OCI-LY7 (cell line): ENCODE data around the gene CASP2. TPM values are rescaled to one million over a fixed set of nuclear protein-coding genes. Genes with fewer than 3 reads are reported as not detected.

ENCODE experiments used
- BruUV-seq: library from RNA; stranded (reverse); fragments of 400-500 nt; replicated peaks from 2 replicates; lab custom pipeline; 2021; lab: Mats Ljungman, UMichigan
- CTCF ChIA-PET: fragments of 300-600 bp; sonication (Branson Sonifier 250); formaldehyde crosslinking; loops from one replicate; lab custom pipeline; 2022; ENCODE audit warnings: antibody characterized with exemption; ENCODE audit not compliant: unreplicated experiment; lab: Charles Lee
- POLR2A ChIA-PET: fragments of 300-600 bp; sonication (Branson Sonifier 250); formaldehyde crosslinking; loops from one replicate; lab custom pipeline; 2022; ENCODE audit warnings: antibody characterized with exemption; lab: Charles Lee
- DNase-seq: peaks from one replicate; pipeline ENCODE4 v3.0.0-alpha.2; 2015; ENCODE audit warnings: low spot score
- H2AFZ ChIP-seq: fragments of 200-600 bp; sonication (generic), shearing (Covaris generic); 2 replicates; pipeline ENCODE4 v1.6.1; 2014; ENCODE audit warnings: mild to moderate bottlenecking, antibody characterized with exemption, low read length, moderate library complexity
- H3K27ac ChIP-seq: fragments of 200-600 bp; sonication (generic); 2 replicates; pipeline ENCODE4 v1.5.1; 2014; ENCODE audit warnings: mixed run types, low read depth, mild to moderate bottlenecking, moderate library complexity, low read length, inconsistent platforms; ENCODE audit not compliant: poor library complexity, severe bottlenecking
- H3K36me3 ChIP-seq: fragments of 200-600 bp; sonication (generic); 2 replicates; pipeline ENCODE4 v1.6.1; 2014; ENCODE audit warnings: mild to moderate bottlenecking, antibody characterized with exemption, low read length, moderate library complexity, mixed read lengths; ENCODE audit not compliant: insufficient read depth
- H3K4me1 ChIP-seq: fragments of 200-600 bp; sonication (generic); 2 replicates; pipeline ENCODE4 v1.5.1; 2014; ENCODE audit warnings: mild to moderate bottlenecking, low read length; ENCODE audit not compliant: insufficient read depth, poor library complexity, severe bottlenecking
- H3K4me2 ChIP-seq: fragments of 200-600 bp; sonication (generic); 2 replicates; pipeline ENCODE4 v1.6.1; 2014; ENCODE audit warnings: mild to moderate bottlenecking, low read length
- H3K4me3 ChIP-seq: fragments of 200-600 bp; sonication (generic); 2 replicates; pipeline ENCODE4 v1.5.1; 2014; ENCODE audit warnings: mild to moderate bottlenecking, low read depth, low read length; ENCODE audit not compliant: poor library complexity, severe bottlenecking
- H3K79me2 ChIP-seq: fragments of 200-600 bp; sonication (generic); 2 replicates; pipeline ENCODE4 v1.6.1; 2016; ENCODE audit warnings: low read depth, mild to moderate bottlenecking, low read length, moderate library complexity, mixed read lengths; ENCODE audit not compliant: insufficient read depth
- H3K9me2 ChIP-seq: fragments of 200-600 bp; sonication (generic); 2 replicates; pipeline ENCODE4 v1.6.1; 2016; ENCODE audit warnings: mild to moderate bottlenecking, low read length, mixed read lengths; ENCODE audit not compliant: insufficient read depth
- H3K9me3 ChIP-seq: fragments of 200-600 bp; sonication (generic); 2 replicates; pipeline ENCODE4 v1.6.1; 2014; ENCODE audit warnings: mild to moderate bottlenecking, mixed run types, low read length, mixed read lengths
- H4K20me1 ChIP-seq: fragments of 200-600 bp; sonication (generic); 2 replicates; pipeline ENCODE4 v1.6.1; 2014; ENCODE audit warnings: mild to moderate bottlenecking, antibody characterized with exemption, low read length, moderate library complexity, mixed read lengths; ENCODE audit not compliant: insufficient read depth
- CTCF ChIP-seq: fragments of 200-600 bp; sonication (generic); conservative IDR thresholded peaks from 2 replicates; pipeline ENCODE4 v1.5.1; 2014; ENCODE audit warnings: mild to moderate bottlenecking, antibody characterized with exemption, low read length, moderate library complexity, mixed read lengths
- EZH2phosphoT487 ChIP-seq: fragments of 200-600 bp; sonication (generic); IDR thresholded peaks from 2 replicates; pipeline ENCODE4 v1.6.1; 2018; ENCODE audit warnings: low read depth, borderline replicate concordance, mild to moderate bottlenecking, mixed run types, antibody characterized with exemption, low read length, moderate library complexity, mixed read lengths
- intact Hi-C: fragments of 100-400 bp; cut with micrococcal nuclease; formaldehyde crosslinking; loops from one replicate; pipeline ENCODE4 v1.10.0; 2022; ENCODE audit not compliant: unreplicated experiment
- total RNA-seq, 2 experiments: library from RNA; depleted of rRNA in 1 of 2; stranded (reverse); fragments of >200 nt in 1 of 2; shearing (Covaris generic) in 1 of 2; gene quantifications; 2 replicates each; pipeline ENCODE4 v1.2.3, GENCODE V29; 2014 to 2022

Gene CASP2
- total RNA-seq, 2 experiments from 2014 or later = 27.2 to 61.6 TPM

DNA sequence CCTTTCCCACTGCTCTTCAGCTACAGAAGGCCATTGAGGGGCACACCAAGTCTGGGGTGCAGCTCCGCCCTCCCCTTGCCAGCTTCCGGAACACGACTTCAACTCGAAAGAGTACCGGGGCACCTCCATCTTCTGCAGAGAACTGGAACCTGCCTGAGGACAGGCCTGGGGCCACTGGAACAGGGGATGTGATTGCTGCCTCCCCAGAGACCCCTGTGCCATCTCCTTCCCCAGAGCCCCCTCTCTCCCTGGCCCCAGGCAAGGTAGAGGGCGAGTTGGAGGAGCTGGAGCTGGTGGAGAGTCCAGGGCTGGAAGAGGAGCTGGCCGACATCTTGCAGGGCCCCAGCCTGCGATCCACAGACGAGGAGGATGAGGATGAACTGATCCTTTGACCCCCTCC, 63.4 kb downstream of the CASP2 start:
- no peak for DNase-seq
- no peaks in the 10 kb centered on the region for H3K79me2 ChIP-seq
- CTCF ChIA-PET = no interaction called here

DNA sequence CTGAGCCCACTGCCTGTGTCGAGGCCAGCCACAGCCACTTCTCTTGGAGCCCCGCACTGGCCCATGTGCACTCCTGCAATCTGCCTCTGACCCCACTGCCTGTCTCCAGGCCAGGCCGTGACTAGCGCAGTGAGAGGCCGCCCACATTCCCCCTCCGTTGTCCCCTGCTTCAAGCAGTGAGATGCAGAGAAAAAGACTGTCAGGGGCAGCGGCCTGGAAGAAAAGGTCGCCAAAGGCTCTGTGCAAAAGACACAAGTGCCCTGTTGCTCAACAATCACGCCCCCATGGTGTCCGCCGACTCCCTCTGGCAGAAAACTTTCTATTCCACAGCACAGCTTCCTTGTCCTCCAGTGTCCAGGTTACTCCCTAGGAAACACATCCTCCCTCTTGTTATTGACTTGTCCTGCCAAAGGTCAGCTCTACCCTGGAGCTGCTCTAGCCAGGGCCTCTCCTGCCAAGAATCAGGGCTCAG, 64.4 kb downstream of the CASP2 start:
- DNase-seq = no peak
- Histone ChIP-seq H3K4me1 (no peaks in the 10 kb centered on the region), H3K4me3 (no peak overlapping the region), H3K9me2 (no peaks in the 10 kb centered on the region), H3K27ac (no peak overlapping the region), H3K9me3 (no peaks in the 10 kb centered on the region), H3K4me2 (no peak overlapping the region), H3K36me3 (no peaks in the 10 kb centered on the region), H4K20me1 (no peaks in the 10 kb centered on the region), H3K79me2 (no peaks in the 10 kb centered on the region), H2AFZ (no peak overlapping the region)
- no TSS peak for BruUV-seq
- intact Hi-C loops = no loop called here
- ChIA-PET POLR2A (no interaction called here), CTCF (no interaction called here)
- TF ChIP-seq CTCF = no peak
- no peak for TF ChIP-seq EZH2phosphoT487

More for the DNA sequence above, 63.4 kb downstream of the CASP2 start:
- H3K4me2 ChIP-seq = no peak overlapping the region
- H3K9me3 ChIP-seq = no peaks in the 10 kb centered on the region
- no peak overlapping the region for H2AFZ ChIP-seq
- intact Hi-C loops = no loop called here
- no peaks in the 10 kb centered on the region for H4K20me1 ChIP-seq
- POLR2A ChIA-PET = no interaction called here
- no peaks in the 10 kb centered on the region for H3K9me2 ChIP-seq
- no peaks in the 10 kb centered on the region for H3K4me1 ChIP-seq
- BruUV-seq = no TSS peak
- no peak for TF ChIP-seq CTCF
- no peak for TF ChIP-seq EZH2phosphoT487
- H3K4me3 ChIP-seq = no peak overlapping the region
- H3K27ac ChIP-seq = no peak overlapping the region
- no peaks in the 10 kb centered on the region for H3K36me3 ChIP-seq

DNA sequence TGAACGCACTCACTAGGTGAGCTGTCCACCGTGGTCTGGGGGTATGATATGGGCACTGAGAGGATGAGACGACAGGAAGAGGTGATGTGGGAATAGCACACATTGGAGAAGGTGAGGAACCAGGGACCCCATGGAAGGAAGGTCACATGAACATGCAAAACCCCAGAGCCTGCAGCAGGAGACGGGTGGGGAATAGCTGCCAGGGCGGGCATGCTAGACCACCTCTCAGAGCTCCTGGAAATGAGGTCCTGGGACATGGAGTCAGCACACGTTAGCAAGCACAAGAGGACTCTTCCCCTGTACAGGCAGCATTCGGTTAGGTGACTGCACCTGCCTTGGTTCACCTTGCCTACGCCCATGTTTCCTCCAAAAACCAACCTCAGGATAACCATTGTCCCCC, 66.2 kb downstream of the CASP2 start:
- TF ChIP-seq EZH2phosphoT487 (no peak), CTCF (no peak)
- Histone ChIP-seq H3K79me2 (no peaks in the 10 kb centered on the region), H3K4me3 (no peak overlapping the region), H3K9me2 (no peaks in the 10 kb centered on the region), H3K9me3 (no peaks in the 10 kb centered on the region), H3K36me3 (no peaks in the 10 kb centered on the region), H4K20me1 (no peaks in the 10 kb centered on the region), H3K27ac (no peak overlapping the region), H2AFZ (no peak overlapping the region), H3K4me1 (no peaks in the 10 kb centered on the region), H3K4me2 (no peak overlapping the region)
- POLR2A ChIA-PET = no interaction called here
- CTCF ChIA-PET = interaction anchor here (0.5 kb wide), 1 partner anchor 26 kb away, joined by 3 read pairs; no protein-coding TSS in a partner anchor
- no TSS peak for BruUV-seq
- no peak for DNase-seq
- intact Hi-C loops = no loop called here
